GM21786 (cell line): ENCODE data around the gene RBP4.

Source experiments
- ATAC-seq: cut with Tn5 transposase; IDR thresholded peaks from one replicate; pipeline ENCODE4 v1.9.1; 2021; ENCODE audit not compliant: unreplicated experiment

Gene RBP4

GRCh38 chr10:93596539-93596938 is 4.5 kb downstream of the RBP4 start:
- no peak for ATAC-seq

- no peak for ATAC-seq
Observed at GRCh38 chr10:93595378-93596161, 5.5 kb downstream of the RBP4 start.

GRCh38 chr10:93594518-93594917 is 6.5 kb downstream of the RBP4 start:
- no peak for ATAC-seq

GRCh38 chr10:93593749-93594148 is 7.3 kb downstream of the RBP4 start:
- no peak for ATAC-seq

- no peak for ATAC-seq
Observed at GRCh38 chr10:93593254-93593653, 7.8 kb downstream of the RBP4 start.

- ATAC-seq: no peak
Observed at GRCh38 chr10:93591065-93591808, 9.8 kb downstream of the RBP4 start.

- ATAC-seq: no peak
Observed at GRCh38 chr10:93590638-93591037, 10.4 kb downstream of the RBP4 start.

GRCh38 chr10:93589648-93590562 is 11.1 kb downstream of the RBP4 start:
- no peak for ATAC-seq

- ATAC-seq: no peak
Observed at GRCh38 chr10:93584445-93584844, 16.6 kb downstream of the RBP4 start.

- no peak for ATAC-seq
Observed at GRCh38 chr10:93580828-93581227, 20.2 kb downstream of the RBP4 start.

- no peak for ATAC-seq
Observed at GRCh38 chr10:93579985-93580711, 20.9 kb downstream of the RBP4 start.

GRCh38 chr10:93579089-93579488 is 21.9 kb downstream of the RBP4 start:
- ATAC-seq: no peak

- ATAC-seq: no peak
Observed at GRCh38 chr10:93577565-93577964, 23.5 kb downstream of the RBP4 start.

- no peak for ATAC-seq
Observed at GRCh38 chr10:93576888-93577287, 24.1 kb downstream of the RBP4 start.

- no peak for ATAC-seq
Observed at GRCh38 chr10:93573924-93574323, 27.1 kb downstream of the RBP4 start.

GRCh38 chr10:93573051-93573909 is 27.8 kb downstream of the RBP4 start:
- no peak for ATAC-seq

- ATAC-seq: no peak
Observed at GRCh38 chr10:93572606-93573005, 28.4 kb downstream of the RBP4 start.

GRCh38 chr10:93570383-93570782 is 30.7 kb downstream of the RBP4 start:
- ATAC-seq: no peak

GRCh38 chr10:93568105-93568390 is 33.0 kb downstream of the RBP4 start:
- no peak for ATAC-seq
